RWPE1 (cell line): ENCODE measurements around the gene FOXJ3.

Experiments
- CTCF ChIA-PET: fragments of 350-600 bp; sonication (Branson Sonifier 250); formaldehyde crosslinking; extraction: SDS; loops from one replicate; lab custom pipeline; 2021; lab: Yijun Ruan, JAX
- POLR2A ChIA-PET: fragments of 400-600 bp; formaldehyde crosslinking; extraction: SDS; loops from one replicate; lab custom pipeline; 2020; ENCODE audit warnings: antibody characterized with exemption; ENCODE audit not compliant: low non-redundant PET; lab: Yijun Ruan, JAX
- DNase-seq: peaks from one replicate; pipeline ENCODE4 v3.0.0; 2012; ENCODE audit warnings: low spot score
- H3K27ac ChIP-seq: fragments of 450-650 bp; 2 replicates; pipeline ENCODE4 v1.5.1; 2017
- TF ChIP-seq, protein P1 (sequence below): fragments of 450-650 bp; conservative IDR thresholded peaks from 2 replicates; pipeline ENCODE4 v1.5.1; 2017; ENCODE audit warnings: low read depth, mild to moderate bottlenecking

FOXJ3 gene

DNA sequence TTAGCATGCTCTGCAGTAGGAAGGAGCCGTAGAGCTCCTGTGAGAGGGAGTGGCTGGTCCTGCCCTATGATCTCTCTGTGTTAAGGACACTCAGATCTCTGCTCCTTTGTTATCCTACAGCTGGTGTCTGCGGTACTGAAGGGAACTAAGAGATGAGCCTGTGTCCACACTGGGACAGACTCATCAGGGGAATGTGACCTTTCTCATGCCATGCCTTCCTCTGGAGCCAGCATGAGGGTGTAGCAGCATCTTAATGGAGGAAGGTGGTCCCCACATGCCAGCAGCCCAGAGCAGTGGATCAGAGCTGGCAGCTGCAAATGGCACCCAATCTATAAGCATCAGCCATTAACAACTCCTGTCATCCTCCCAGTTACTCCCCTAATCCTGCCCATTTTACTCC lies 206.5 kb downstream of the FOXJ3 start:
- CTCF ChIA-PET = interaction anchor here (0.6 kb wide), 1 partner anchor 76 kb away, joined by 4 read pairs; no protein-coding TSS in a partner anchor
- DNase-seq = no peak
- no peak overlapping the region for H3K27ac ChIP-seq
- POLR2A ChIA-PET = interaction anchor here (0.6 kb wide), 1 partner anchor 366 kb away, joined by 3 read pairs; no protein-coding TSS in a partner anchor
- TF ChIP-seq, protein P1, sequence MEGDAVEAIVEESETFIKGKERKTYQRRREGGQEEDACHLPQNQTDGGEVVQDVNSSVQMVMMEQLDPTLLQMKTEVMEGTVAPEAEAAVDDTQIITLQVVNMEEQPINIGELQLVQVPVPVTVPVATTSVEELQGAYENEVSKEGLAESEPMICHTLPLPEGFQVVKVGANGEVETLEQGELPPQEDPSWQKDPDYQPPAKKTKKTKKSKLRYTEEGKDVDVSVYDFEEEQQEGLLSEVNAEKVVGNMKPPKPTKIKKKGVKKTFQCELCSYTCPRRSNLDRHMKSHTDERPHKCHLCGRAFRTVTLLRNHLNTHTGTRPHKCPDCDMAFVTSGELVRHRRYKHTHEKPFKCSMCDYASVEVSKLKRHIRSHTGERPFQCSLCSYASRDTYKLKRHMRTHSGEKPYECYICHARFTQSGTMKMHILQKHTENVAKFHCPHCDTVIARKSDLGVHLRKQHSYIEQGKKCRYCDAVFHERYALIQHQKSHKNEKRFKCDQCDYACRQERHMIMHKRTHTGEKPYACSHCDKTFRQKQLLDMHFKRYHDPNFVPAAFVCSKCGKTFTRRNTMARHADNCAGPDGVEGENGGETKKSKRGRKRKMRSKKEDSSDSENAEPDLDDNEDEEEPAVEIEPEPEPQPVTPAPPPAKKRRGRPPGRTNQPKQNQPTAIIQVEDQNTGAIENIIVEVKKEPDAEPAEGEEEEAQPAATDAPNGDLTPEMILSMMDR = no peak

DNA sequence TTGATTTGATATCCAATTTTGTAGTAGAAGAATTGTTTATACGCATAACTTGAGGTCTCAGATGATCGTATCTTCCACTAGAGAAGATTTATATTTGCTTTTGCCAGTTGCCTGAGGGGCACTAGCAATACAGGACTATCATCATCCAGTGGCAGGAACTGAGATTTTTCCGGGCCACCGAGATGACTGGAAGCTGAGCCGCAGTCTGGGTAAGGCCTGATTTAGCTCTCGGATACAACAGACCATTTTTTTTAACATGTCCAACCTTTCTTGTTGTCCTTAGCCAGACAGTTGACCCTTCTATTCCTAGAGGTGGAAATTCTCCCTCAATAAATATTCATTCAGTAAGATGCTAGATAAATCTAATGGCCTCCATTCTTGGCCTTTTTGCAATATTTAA lies 207.3 kb downstream of the FOXJ3 start:
- no peak for DNase-seq
- ChIA-PET CTCF (interaction anchor here (0.6 kb wide), 2 partner anchors 10 to 75 kb away, joined by 4 read pairs; no protein-coding TSS in a partner anchor), POLR2A (interaction anchor here (0.6 kb wide), 1 partner anchor 365 kb away, joined by 3 read pairs; no protein-coding TSS in a partner anchor)
- H3K27ac ChIP-seq = no peak overlapping the region
- TF ChIP-seq, protein P1 = no peak
